Mammary epithelial cell (primary cell): Measurements from ENCODE around the gene ODAD4.

ENCODE experiments used
- EZH2 ChIP-seq: IDR thresholded peaks from 2 replicates; pipeline ENCODE4 v1.6.1; 2012; ENCODE audit warnings: low read length, inconsistent platforms, borderline replicate concordance
- TF ChIP-seq, protein P1 (sequence below), 2 donors: IDR thresholded peaks in 1 of 2; conservative IDR thresholded peaks in 1 of 2; 2 replicates each; pipeline ENCODE4 v1.5.1; 2011 to 2012; ENCODE audit warnings: inconsistent platforms in 2 of 2, low read length in 2 of 2, mild to moderate bottlenecking in 2 of 2, control low read depth in 1 of 2, low read depth in 1 of 2; ENCODE audit not compliant: insufficient read depth in 1 of 2; ENCODE audit errors: extremely low read depth in 1 of 2

DNA sequence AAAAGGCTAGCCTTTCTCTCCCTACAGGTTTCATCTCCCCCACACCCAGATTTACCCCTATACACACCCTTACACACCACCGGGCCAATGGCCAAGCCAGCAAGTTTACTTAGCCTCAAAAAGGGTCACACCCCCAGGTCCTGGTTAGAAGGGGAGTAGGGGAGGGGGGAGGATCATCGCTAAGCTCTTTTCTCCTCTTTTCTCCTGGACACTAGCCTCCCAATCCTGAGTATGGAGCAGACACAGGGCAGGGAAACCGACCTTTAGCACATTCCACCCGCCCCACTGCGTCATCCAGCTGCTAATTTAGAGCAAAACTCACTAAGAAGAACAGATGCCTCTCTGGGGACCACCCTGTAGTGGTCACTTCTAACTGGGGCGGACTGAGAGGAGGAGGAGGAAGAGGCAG is 16.1 kb upstream of the ODAD4 start:
- TF ChIP-seq, protein P1, sequence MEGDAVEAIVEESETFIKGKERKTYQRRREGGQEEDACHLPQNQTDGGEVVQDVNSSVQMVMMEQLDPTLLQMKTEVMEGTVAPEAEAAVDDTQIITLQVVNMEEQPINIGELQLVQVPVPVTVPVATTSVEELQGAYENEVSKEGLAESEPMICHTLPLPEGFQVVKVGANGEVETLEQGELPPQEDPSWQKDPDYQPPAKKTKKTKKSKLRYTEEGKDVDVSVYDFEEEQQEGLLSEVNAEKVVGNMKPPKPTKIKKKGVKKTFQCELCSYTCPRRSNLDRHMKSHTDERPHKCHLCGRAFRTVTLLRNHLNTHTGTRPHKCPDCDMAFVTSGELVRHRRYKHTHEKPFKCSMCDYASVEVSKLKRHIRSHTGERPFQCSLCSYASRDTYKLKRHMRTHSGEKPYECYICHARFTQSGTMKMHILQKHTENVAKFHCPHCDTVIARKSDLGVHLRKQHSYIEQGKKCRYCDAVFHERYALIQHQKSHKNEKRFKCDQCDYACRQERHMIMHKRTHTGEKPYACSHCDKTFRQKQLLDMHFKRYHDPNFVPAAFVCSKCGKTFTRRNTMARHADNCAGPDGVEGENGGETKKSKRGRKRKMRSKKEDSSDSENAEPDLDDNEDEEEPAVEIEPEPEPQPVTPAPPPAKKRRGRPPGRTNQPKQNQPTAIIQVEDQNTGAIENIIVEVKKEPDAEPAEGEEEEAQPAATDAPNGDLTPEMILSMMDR (conservative IDR thresholded peaks at IDR 0.05 in 1 of 2, IDR thresholded peaks at IDR 0.05 in 1 of 2; ENCODE audit: extremely low read depth in 1 of 2, insufficient read depth in 1 of 2, low read depth in 1 of 2, low read length in 2 of 2) = no peak
- no peak for TF ChIP-seq EZH2
